HFF-Myc (cell line): ENCODE measurements around the gene GNS.

Experiments
- DNase-seq: peaks from one replicate; pipeline ENCODE4 v3.0.0-alpha.2; 2011; ENCODE audit warnings: low read depth; ENCODE audit errors: extremely low read depth
- H3K4me3 ChIP-seq: replicated peaks from 2 replicates; pipeline ENCODE4 v1.5.1; 2011; ENCODE audit warnings: low read depth, mild to moderate bottlenecking, control low read depth, low read length
- CTCF ChIP-seq: IDR thresholded peaks from 2 replicates; pipeline ENCODE4 v1.5.1; 2012; ENCODE audit warnings: mild to moderate bottlenecking, low read depth, low read length, control low read depth; ENCODE audit errors: missing control alignments

The GNS gene

GRCh38 chr12:64800640-64801039 is 41.4 kb upstream of the GNS start:
- no peak for TF ChIP-seq CTCF
- no peak overlapping the region for H3K4me3 ChIP-seq
- DNase-seq = no peak

GRCh38 chr12:64798165-64798564 is 39.0 kb upstream of the GNS start:
- DNase-seq = no peak
- no peak for TF ChIP-seq CTCF
- H3K4me3 ChIP-seq = no peak overlapping the region

GRCh38 chr12:64797156-64797555 is 38.0 kb upstream of the GNS start:
- no peak overlapping the region for H3K4me3 ChIP-seq
- no peak for DNase-seq
- no peak for TF ChIP-seq CTCF

- TF ChIP-seq CTCF = peak; percentile 72
- no peak overlapping the region for H3K4me3 ChIP-seq
- peak; percentile 80 for DNase-seq
Observed at GRCh38 chr12:64796205-64796845, 37.1 kb upstream of the GNS start.

GRCh38 chr12:64794305-64794704 is 35.1 kb upstream of the GNS start:
- H3K4me3 ChIP-seq = no peak overlapping the region
- TF ChIP-seq CTCF = no peak
- no peak for DNase-seq

- no peak for DNase-seq
- no peak for TF ChIP-seq CTCF
- H3K4me3 ChIP-seq = no peak overlapping the region
Observed at GRCh38 chr12:64793610-64794009, 34.4 kb upstream of the GNS start.

GRCh38 chr12:64792128-64792527 is 32.9 kb upstream of the GNS start:
- no peak for TF ChIP-seq CTCF
- DNase-seq = no peak
- H3K4me3 ChIP-seq = no peak overlapping the region
